Right lobe of liver (tissue), 6 donors: Measurements from ENCODE around the gene FADD. TPM values are rescaled to one million over a fixed set of nuclear protein-coding genes. Genes with fewer than 3 reads are reported as not detected.
A peak's percentile ranks its signal among the peaks of the same experiment; 100 is the strongest.

Experiments used
- ATAC-seq, 4 donors: fragments of 200-7000 bp; cut with Tn5 transposase; one replicate each; pipeline ENCODE4 v1.9.1; 2020; ENCODE audit warnings: mild to moderate bottlenecking in 4 of 4, moderate library complexity in 4 of 4
- DNase-seq, 3 donors: peaks; one replicate each; pipeline ENCODE4 v3.0.0-alpha.2; 2020
- H3K27ac ChIP-seq, 3 donors: fragments of 200-600 bp; one replicate each; pipeline ENCODE4 v1.8.0; 2022
- H3K27me3 ChIP-seq, 2 donors: fragments of 200-600 bp; one replicate each; pipeline ENCODE4 v1.8.0; 2022
- H3K36me3 ChIP-seq, 4 donors: fragments of 200-600 bp; sonication (generic) in 1 of 4; one replicate each; pipeline versions ENCODE4 v1.5.1 to v1.8.0; 2017 to 2022; ENCODE audit warnings: control low read depth in 1 of 4
- H3K4me1 ChIP-seq, 4 donors: fragments of 200-600 bp; sonication (generic) in 1 of 4; one replicate each; pipeline versions ENCODE4 v1.5.1 to v1.8.0; 2017 to 2022; ENCODE audit warnings: control low read depth in 1 of 4
- H3K4me3 ChIP-seq, 3 donors: fragments of 200-600 bp; one replicate each; pipeline ENCODE4 v1.8.0; 2022
- H3K9me3 ChIP-seq, 4 donors: fragments of 200-600 bp; sonication (generic) in 1 of 4; one replicate each; pipeline versions ENCODE4 v1.5.1 to v1.8.0; 2017 to 2022; ENCODE audit warnings: control low read depth in 1 of 4
- CTCF ChIP-seq, 4 donors: fragments of 200-600 bp in 3 of 4; fragments of 450-650 bp in 1 of 4; IDR thresholded peaks; one replicate each; pipeline versions ENCODE4 v1.5.1 to v1.8.0; 2016 to 2022; ENCODE audit warnings: antibody characterized with exemption in 4 of 4, mild to moderate bottlenecking in 2 of 4
- POLR2A ChIP-seq: fragments of 450-650 bp; IDR thresholded peaks from one replicate; pipeline ENCODE4 v1.6.1; 2017; ENCODE audit warnings: antibody characterized with exemption, mild to moderate bottlenecking
- WGBS: methylation state at CpG from one replicate; pipeline ENCODE4 v1.1.6; 2018; ENCODE audit warnings: low coverage, low lambda C conversion rate; ENCODE audit not compliant: insufficient coverage; ENCODE audit errors: missing lambda C conversion rate; 5-methylcytosine and 5-hydroxymethylcytosine counted together
- intact Hi-C, 2 donors: fragments of 100-400 bp; cut with DNase I; formaldehyde crosslinking; loops; one replicate each; pipeline versions ENCODE4 v1.11.2 to v1.14.1; 2022
- total RNA-seq, 6 experiments: library from RNA; depleted of rRNA in 2 of 6; stranded (reverse); fragments of >200 nt in 2 of 6; fragmentation: NEBNext Ultra II Directional in 3 of 6; extraction: Animal tissue kit (Norgen Biotek cat#: 25700) in 3 of 6; gene quantifications; one replicate each; pipeline versions ENCODE4 v1.1.0 to v1.2.4, GENCODE V29; 2016 to 2023
- donor health status: DM: no; HTN: yes; CAD: no.
- donor health status: DM: no; HTN: no; CAD: no.
- donor health status: DM: no; HTN: no; CAD: no.
- donor health status: DM: no; HTN: yes; CAD: no.
- donor health status: DM: no; HTN: yes; CAD: no.

The FADD gene
- total RNA-seq, 6 experiments from 2014 or later = 8.8 to 17.5 (median 10.6) TPM

- H3K27ac ChIP-seq = no peak overlapping the region
- no peak overlapping the region for H3K4me3 ChIP-seq
- peaks cover 0 to 83% (median 21%) of the 10 kb centered on the region in 4 donors for H3K36me3 ChIP-seq
- 80% methylated on average over 2 of the region's 8 CpGs for WGBS
- H3K4me1 ChIP-seq = no peaks in the 10 kb centered on the region
- no peaks in the 10 kb centered on the region for H3K27me3 ChIP-seq
- H3K9me3 ChIP-seq = no peaks in the 10 kb centered on the region
- intact Hi-C loops = no loop called here
- no peak for TF ChIP-seq CTCF (IDR thresholded peaks at IDR 0.05)
- no peak for TF ChIP-seq POLR2A
- ATAC-seq (peak in 3 of 4 donors; percentile 4 to 22 (median 19)), DNase-seq (no peak)
Measured at GRCh38 chr11:70169632-70170031, 33.5 kb upstream of the FADD start.

- intact Hi-C loops = no loop called here
- Histone ChIP-seq H3K36me3 (peaks cover 0 to 85% (median 21%) of the 10 kb centered on the region in 4 donors), H3K9me3 (no peaks in the 10 kb centered on the region), H3K4me3 (no peak overlapping the region), H3K27me3 (no peaks in the 10 kb centered on the region), H3K4me1 (no peaks in the 10 kb centered on the region), H3K27ac (no peak overlapping the region)
- TF ChIP-seq CTCF (IDR thresholded peaks at IDR 0.05) (no peak), POLR2A (no peak)
- DNase-seq = no peak
- ATAC-seq = no peak
- WGBS = 80% methylated on average over 11 of the region's 22 CpGs
Measured at GRCh38 chr11:70170596-70171210, 32.4 kb upstream of the FADD start.

GRCh38 chr11:70173018-70173417, 30.1 kb upstream of the FADD start:
- TF ChIP-seq POLR2A (no peak), CTCF (IDR thresholded peaks at IDR 0.05) (no peak)
- ATAC-seq (peak in 1 of 4 donors; percentile 83), DNase-seq (no peak)
- intact Hi-C loops = no loop called here
- no peaks in the 10 kb centered on the region for H3K27me3 ChIP-seq
- H3K4me3 ChIP-seq = no peak overlapping the region
- no peaks in the 10 kb centered on the region for H3K9me3 ChIP-seq
- H3K36me3 ChIP-seq = peaks cover 0 to 66% (median 16%) of the 10 kb centered on the region in 4 donors
- H3K27ac ChIP-seq = no peak overlapping the region
- WGBS = 47% methylated on average over 4 of the region's 4 CpGs
- H3K4me1 ChIP-seq = no peaks in the 10 kb centered on the region

GRCh38 chr11:70174547-70175235, 28.4 kb upstream of the FADD start:
- H3K4me3 ChIP-seq = no peak overlapping the region
- DNase-seq (no peak), ATAC-seq (no peak)
- no peaks in the 10 kb centered on the region for H3K4me1 ChIP-seq
- H3K27ac ChIP-seq = no peak overlapping the region
- intact Hi-C loops = no loop called here
- H3K9me3 ChIP-seq = no peaks in the 10 kb centered on the region
- H3K27me3 ChIP-seq = no peaks in the 10 kb centered on the region
- H3K36me3 ChIP-seq = peaks cover 0 to 57% (median 9%) of the 10 kb centered on the region in 4 donors
- TF ChIP-seq POLR2A (no peak), CTCF (IDR thresholded peaks at IDR 0.05) (no peak)
- 92% methylated on average over 10 of the region's 17 CpGs for WGBS
